GM23338 (cell line): ENCODE data around the gene RGS17. TPM values are rescaled to one million over a fixed set of nuclear protein-coding genes. Genes with fewer than 3 reads are reported as not detected.

Experiments used
- ATAC-seq: fragments of 200-7000 bp; cut with Tn5 transposase; 3 replicates; pipeline ENCODE4 v1.9.1; 2020
- DNase-seq: peaks from one replicate; pipeline ENCODE4 v3.0.0-alpha.2; 2015; ENCODE audit warnings: low spot score
- H2AFZ ChIP-seq: fragments of 200-600 bp; sonication (generic); 2 replicates; pipeline ENCODE4 v1.8.0; 2016; ENCODE audit warnings: antibody characterized with exemption, mild to moderate bottlenecking, moderate library complexity
- H3F3A ChIP-seq: fragments of 200-600 bp; sonication (generic); replicated peaks from 2 replicates; pipeline ENCODE4 v1.8.0; 2017; ENCODE audit warnings: antibody characterized with exemption, mixed run types, low read depth
- H3K27ac ChIP-seq: fragments of 200-600 bp; sonication (generic); 2 replicates; pipeline ENCODE4 v1.6.1; 2016; ENCODE audit warnings: low read depth
- H3K27me3 ChIP-seq: fragments of 200-600 bp; sonication (generic); 2 replicates; pipeline ENCODE4 v1.8.0; 2016; ENCODE audit warnings: mild to moderate bottlenecking, mixed run types, moderate library complexity; ENCODE audit not compliant: insufficient read depth
- H3K36me3 ChIP-seq: fragments of 200-600 bp; sonication (generic); 2 replicates; pipeline ENCODE4 v1.8.0; 2016; ENCODE audit warnings: mild to moderate bottlenecking; ENCODE audit not compliant: insufficient read depth
- H3K4me1 ChIP-seq: fragments of 200-600 bp; sonication (generic); 2 replicates; pipeline ENCODE4 v1.8.0; 2016; ENCODE audit warnings: mild to moderate bottlenecking, moderate library complexity; ENCODE audit not compliant: insufficient read depth
- H3K4me2 ChIP-seq: fragments of 200-600 bp; sonication (generic); 2 replicates; pipeline ENCODE4 v1.7.1; 2017; ENCODE audit warnings: mixed run types
- H3K4me3 ChIP-seq: fragments of 200-600 bp; sonication (generic); 2 replicates; pipeline ENCODE4 v1.6.1; 2016; ENCODE audit warnings: mixed run types
- H3K79me2 ChIP-seq: fragments of 200-600 bp; sonication (generic); replicated peaks from 2 replicates; pipeline ENCODE4 v1.8.0; 2017; ENCODE audit warnings: mild to moderate bottlenecking; ENCODE audit not compliant: insufficient read depth
- H3K9me2 ChIP-seq: fragments of 200-600 bp; sonication (generic); 2 replicates; pipeline ENCODE4 v1.8.0; 2017; ENCODE audit not compliant: insufficient read depth
- H4K20me1 ChIP-seq: fragments of 200-600 bp; sonication (generic); replicated peaks from 2 replicates; pipeline ENCODE4 v1.8.0; 2017; ENCODE audit warnings: mild to moderate bottlenecking; ENCODE audit not compliant: insufficient read depth
- H3K27ac Mint-ChIP-seq: 2 replicates; pipeline ENCODE4 v1.8.0; 2020; ENCODE audit warnings: inconsistent platforms, mild to moderate bottlenecking, moderate library complexity, mixed read lengths
- H3K27me3 Mint-ChIP-seq: 3 replicates; pipeline ENCODE4 v1.8.0; 2022; ENCODE audit warnings: low read depth, mild to moderate bottlenecking, moderate library complexity, mixed read lengths, inconsistent platforms; ENCODE audit not compliant: insufficient read depth, poor library complexity
- H3K36me3 Mint-ChIP-seq: 3 replicates; pipeline ENCODE4 v1.8.0; 2021; ENCODE audit warnings: low read depth, mild to moderate bottlenecking, inconsistent platforms, moderate library complexity, mixed read lengths
- H3K4me1 Mint-ChIP-seq: 3 replicates; pipeline ENCODE4 v1.8.0; 2020; ENCODE audit warnings: mild to moderate bottlenecking, inconsistent platforms, mixed read lengths
- H3K4me3 Mint-ChIP-seq: 3 replicates; pipeline ENCODE4 v1.8.0; 2021; ENCODE audit warnings: moderate library complexity, mild to moderate bottlenecking, inconsistent platforms, mixed read lengths
- H3K9me3 Mint-ChIP-seq: 3 replicates; pipeline ENCODE4 v1.8.0; 2020; ENCODE audit warnings: moderate library complexity, mild to moderate bottlenecking, inconsistent platforms, mixed read lengths
- CREB1 ChIP-seq: fragments of 250-450 bp; sonication (Bioruptor Pico); IDR thresholded peaks from 2 replicates; pipeline ENCODE4 v1.5.0; 2020; ENCODE audit warnings: low read depth, mild to moderate bottlenecking, moderate library complexity
- CTCF ChIP-seq, 2 experiments: fragments of 200-600 bp in 1 of 2; sonication (generic) in 1 of 2; conservative IDR thresholded peaks; 2 replicates each; pipeline versions ENCODE4 v1.5.1 to v1.6.1; 2016 to 2017; ENCODE audit warnings: antibody characterized with exemption in 2 of 2, low read depth in 2 of 2, mild to moderate bottlenecking in 2 of 2, moderate library complexity in 1 of 2
- EZH2phosphoT487 ChIP-seq: fragments of 200-600 bp; sonication (generic); IDR thresholded peaks from one replicate; pipeline ENCODE4 v1.8.1; 2018; ENCODE audit warnings: antibody characterized with exemption; ENCODE audit not compliant: unreplicated experiment
- JUNB ChIP-seq: IDR thresholded peaks from one replicate; pipeline ENCODE4 v1.6.1; 2016; ENCODE audit warnings: antibody characterized with exemption; ENCODE audit not compliant: unreplicated experiment
- NANOG ChIP-seq: IDR thresholded peaks from 2 replicates; pipeline ENCODE4 v1.6.1; 2016; ENCODE audit warnings: antibody characterized with exemption, borderline replicate concordance
- REST ChIP-seq: IDR thresholded peaks from one replicate; pipeline ENCODE4 v1.6.1; 2018; ENCODE audit warnings: antibody characterized with exemption; ENCODE audit not compliant: unreplicated experiment
- STAT1 ChIP-seq: IDR thresholded peaks from one replicate; pipeline ENCODE4 v1.6.1; 2016; ENCODE audit warnings: antibody characterized with exemption; ENCODE audit not compliant: unreplicated experiment
- ZNF331 ChIP-seq: fragments of 250-450 bp; sonication (Bioruptor Pico); IDR thresholded peaks from 2 replicates; pipeline ENCODE4 v1.5.0; 2020; ENCODE audit warnings: low read depth, mild to moderate bottlenecking, moderate library complexity
- ZNF462 ChIP-seq: fragments of 250-450 bp; sonication (Bioruptor Pico); IDR thresholded peaks from 2 replicates; pipeline ENCODE4 v1.5.0; 2020; ENCODE audit warnings: mild to moderate bottlenecking, moderate library complexity
- polyA plus RNA-seq: library from polyadenylated mRNA; unstranded; fragments of >200 nt; fragmentation: Nextera tagmentation; extraction: Ambion mirVana; gene quantifications from 2 replicates; pipeline ENCODE4 v1.2.1, GENCODE V29; 2016
- total RNA-seq: library from RNA; depleted of rRNA; stranded (reverse); fragments of >200 nt; shearing (Covaris generic); gene quantifications from 2 replicates; pipeline ENCODE4 v1.2.3, GENCODE V29; 2014

Gene RGS17
- total and polyA plus RNA-seq, 2 experiments from 2014 or later: 12.1 to 12.3 TPM

- H4K20me1 ChIP-seq: peaks cover 67% of the 10 kb centered on the region
- TF ChIP-seq ZNF331 (CRISPR knock-in tag) (no peak), STAT1 (no peak), EZH2phosphoT487 (no peak), CREB1 (CRISPR knock-in tag) (no peak), NANOG (no peak), REST (no peak)
- Mint-ChIP-seq H3K27ac (no peak overlapping the region), H3K27me3 (peaks cover 9% of the 10 kb centered on the region), H3K4me1 (peaks cover 46% of the 10 kb centered on the region), H3K36me3 (peaks cover 52% of the 10 kb centered on the region), H3K9me3 (no peaks in the 10 kb centered on the region), H3K4me3 (peak overlapping the region; percentile 52)
- peaks cover 91% of the 10 kb centered on the region for H3K79me2 ChIP-seq
- no peak overlapping the region for H3K27ac ChIP-seq
- H3K9me2 ChIP-seq: no peaks in the 10 kb centered on the region
- peak overlapping the region; percentile 97; the same call in 1 of the 2 replicates for H3K4me3 ChIP-seq
- peaks cover 32% of the 10 kb centered on the region for H3K36me3 ChIP-seq
- ATAC-seq (no peak), DNase-seq (no peak)
- peak overlapping the region; percentile 78 for H3K4me2 ChIP-seq
- no peaks in the 10 kb centered on the region for H3K27me3 ChIP-seq
- H2AFZ ChIP-seq: no peak overlapping the region
- no peaks in the 10 kb centered on the region for H3F3A ChIP-seq
- H3K4me1 ChIP-seq: peaks cover 38% of the 10 kb centered on the region
Observed at GRCh38 chr6:152979116-152979515, 152.0 kb downstream of the RGS17 start.

- peak overlapping the region; percentile 45; the same call in 1 of the 3 replicates for H3K4me3 Mint-ChIP-seq
- H3K27me3 Mint-ChIP-seq: peaks cover 2% of the 10 kb centered on the region
- Histone ChIP-seq H3K4me1 (peaks cover 38% of the 10 kb centered on the region), H2AFZ (no peak overlapping the region), H3K36me3 (peaks cover 42% of the 10 kb centered on the region), H3K4me2 (peak overlapping the region; percentile 57; the same call in 1 of the 2 replicates), H3F3A (no peaks in the 10 kb centered on the region), H3K4me3 (no peak overlapping the region), H3K79me2 (peaks cover 97% of the 10 kb centered on the region), H3K27me3 (no peaks in the 10 kb centered on the region), H4K20me1 (peaks cover 77% of the 10 kb centered on the region), H3K9me2 (no peaks in the 10 kb centered on the region), H3K27ac (no peak overlapping the region)
- H3K9me3 Mint-ChIP-seq: no peaks in the 10 kb centered on the region
- H3K36me3 Mint-ChIP-seq: peaks cover 60% of the 10 kb centered on the region
- no peak for DNase-seq
- no peak for ATAC-seq
- H3K4me1 Mint-ChIP-seq: peaks cover 46% of the 10 kb centered on the region
- H3K27ac Mint-ChIP-seq: no peak overlapping the region; the same call in none of the 2 replicates
- TF ChIP-seq STAT1: no peak
- TF ChIP-seq EZH2phosphoT487: no peak
- no peak for TF ChIP-seq ZNF462 (CRISPR knock-in tag)
- no peak for TF ChIP-seq JUNB
- no peak for TF ChIP-seq CREB1 (CRISPR knock-in tag)
- TF ChIP-seq CTCF (conservative IDR thresholded peaks at IDR 0.05; ENCODE audit: low read depth in 2 of 2): no peak
Observed at GRCh38 chr6:152978058-152978457, 153.0 kb downstream of the RGS17 start.
